Measurements from ENCODE around the gene KDM4C.

KDM4C gene

GRCh38 chr9:6869081-6869948 is 111.5 kb downstream of the KDM4C start:
- DNase-seq (ENCODE audit: low spot score) = no peak

- no peak for DNase-seq (ENCODE audit: low spot score)
Measured at GRCh38 chr9:6870149-6870548, 112.4 kb downstream of the KDM4C start.

- no peak for DNase-seq (ENCODE audit: low spot score)
Measured at GRCh38 chr9:6870650-6871477, 113.1 kb downstream of the KDM4C start.

GRCh38 chr9:6873857-6874256 is 116.1 kb downstream of the KDM4C start:
- peak; percentile 44 for DNase-seq (ENCODE audit: low spot score)

GRCh38 chr9:6876195-6876894 is 118.6 kb downstream of the KDM4C start:
- DNase-seq (ENCODE audit: low spot score) = no peak

GRCh38 chr9:6877671-6878161 is 119.9 kb downstream of the KDM4C start:
- no peak for DNase-seq (ENCODE audit: low spot score)

GRCh38 chr9:6880626-6881025 is 122.9 kb downstream of the KDM4C start:
- no peak for DNase-seq (ENCODE audit: low spot score)

- DNase-seq (ENCODE audit: low spot score) = no peak
Measured at GRCh38 chr9:6884101-6884500, 126.3 kb downstream of the KDM4C start.

GRCh38 chr9:6884990-6885389 is 127.2 kb downstream of the KDM4C start:
- DNase-seq (ENCODE audit: low spot score) = no peak

- DNase-seq (ENCODE audit: low spot score) = no peak
Measured at GRCh38 chr9:6887051-6887450, 129.3 kb downstream of the KDM4C start.

GRCh38 chr9:6889868-6890267 is 132.1 kb downstream of the KDM4C start:
- DNase-seq (ENCODE audit: low spot score) = no peak

GRCh38 chr9:6893350-6894131 is 135.8 kb downstream of the KDM4C start:
- no peak for DNase-seq (ENCODE audit: low spot score)

- DNase-seq (ENCODE audit: low spot score) = peak; percentile 8
Measured at GRCh38 chr9:6894135-6894534, 136.4 kb downstream of the KDM4C start.

- DNase-seq (ENCODE audit: low spot score) = no peak
Measured at GRCh38 chr9:6895754-6896153, 138.0 kb downstream of the KDM4C start.

- DNase-seq (ENCODE audit: low spot score) = peak; percentile 13
Measured at GRCh38 chr9:6896562-6896961, 138.8 kb downstream of the KDM4C start.

GRCh38 chr9:6897207-6897822 is 139.5 kb downstream of the KDM4C start:
- DNase-seq (ENCODE audit: low spot score) = no peak

GRCh38 chr9:6897898-6898302 is 140.1 kb downstream of the KDM4C start:
- DNase-seq (ENCODE audit: low spot score) = no peak

- no peak for DNase-seq (ENCODE audit: low spot score)
Measured at GRCh38 chr9:6899274-6899673, 141.5 kb downstream of the KDM4C start.

GRCh38 chr9:6900440-6900883 is 142.7 kb downstream of the KDM4C start:
- DNase-seq (ENCODE audit: low spot score) = no peak

GRCh38 chr9:6901180-6901579 is 143.4 kb downstream of the KDM4C start:
- no peak for DNase-seq (ENCODE audit: low spot score)

- DNase-seq (ENCODE audit: low spot score) = no peak
Measured at GRCh38 chr9:6902423-6902822, 144.7 kb downstream of the KDM4C start.
